Omental fat pad (tissue), 4 donors: ENCODE results near the gene NDST3. TPM values are rescaled to one million over a fixed set of nuclear protein-coding genes. Genes with fewer than 3 reads are reported as not detected.
A peak's percentile ranks its signal among the peaks of the same experiment; 100 is the strongest.

Experiments
- ATAC-seq: fragments of 150-250 bp; one replicate; pipeline ENCODE4 v1.9.1; 2016; ENCODE audit warnings: mild to moderate bottlenecking, moderate library complexity; ENCODE audit not compliant: low FRiP score
- DNase-seq: peaks from one replicate; pipeline ENCODE4 v3.0.0-alpha.2; 2019; ENCODE audit warnings: low spot score
- total RNA-seq, 4 donors: library from RNA; depleted of rRNA; stranded (reverse); fragments of >200 nt; gene quantifications; one replicate each; pipeline ENCODE4 v1.1.0, GENCODE V29; 2016
- TF ChIP-seq, protein P1 (sequence below), 3 donors: fragments of 450-650 bp; IDR thresholded peaks; one replicate each; pipeline ENCODE4 v1.5.1; 2016 to 2017; ENCODE audit warnings: antibody characterized with exemption in 3 of 3, mild to moderate bottlenecking in 3 of 3, moderate library complexity in 2 of 3

NDST3 gene
- total RNA-seq, 4 donors from 2014 or later, result not detected

DNA sequence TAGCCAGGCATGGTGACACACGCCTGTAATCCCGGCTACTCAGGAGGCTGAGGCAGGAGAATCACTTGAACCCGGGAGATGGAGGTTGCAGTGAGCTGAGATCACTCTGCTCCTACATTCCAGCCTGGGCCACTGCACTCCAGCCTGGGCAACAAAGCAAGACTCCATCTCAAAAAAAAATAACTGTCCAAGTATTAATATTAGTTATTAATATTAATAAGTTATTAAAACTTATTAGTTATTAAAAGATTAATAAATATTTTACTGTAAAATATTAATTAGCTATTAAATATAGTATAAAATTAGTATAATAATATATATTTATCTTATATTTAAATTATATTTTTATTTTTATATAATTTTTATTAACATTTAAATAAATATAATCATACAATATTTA is 19.5 kb upstream of the NDST3 start:
- DNase-seq, result no peak
- ATAC-seq, result no peak
- TF ChIP-seq, protein P1, sequence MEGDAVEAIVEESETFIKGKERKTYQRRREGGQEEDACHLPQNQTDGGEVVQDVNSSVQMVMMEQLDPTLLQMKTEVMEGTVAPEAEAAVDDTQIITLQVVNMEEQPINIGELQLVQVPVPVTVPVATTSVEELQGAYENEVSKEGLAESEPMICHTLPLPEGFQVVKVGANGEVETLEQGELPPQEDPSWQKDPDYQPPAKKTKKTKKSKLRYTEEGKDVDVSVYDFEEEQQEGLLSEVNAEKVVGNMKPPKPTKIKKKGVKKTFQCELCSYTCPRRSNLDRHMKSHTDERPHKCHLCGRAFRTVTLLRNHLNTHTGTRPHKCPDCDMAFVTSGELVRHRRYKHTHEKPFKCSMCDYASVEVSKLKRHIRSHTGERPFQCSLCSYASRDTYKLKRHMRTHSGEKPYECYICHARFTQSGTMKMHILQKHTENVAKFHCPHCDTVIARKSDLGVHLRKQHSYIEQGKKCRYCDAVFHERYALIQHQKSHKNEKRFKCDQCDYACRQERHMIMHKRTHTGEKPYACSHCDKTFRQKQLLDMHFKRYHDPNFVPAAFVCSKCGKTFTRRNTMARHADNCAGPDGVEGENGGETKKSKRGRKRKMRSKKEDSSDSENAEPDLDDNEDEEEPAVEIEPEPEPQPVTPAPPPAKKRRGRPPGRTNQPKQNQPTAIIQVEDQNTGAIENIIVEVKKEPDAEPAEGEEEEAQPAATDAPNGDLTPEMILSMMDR (IDR thresholded peaks at IDR 0.05), result no peak

DNA sequence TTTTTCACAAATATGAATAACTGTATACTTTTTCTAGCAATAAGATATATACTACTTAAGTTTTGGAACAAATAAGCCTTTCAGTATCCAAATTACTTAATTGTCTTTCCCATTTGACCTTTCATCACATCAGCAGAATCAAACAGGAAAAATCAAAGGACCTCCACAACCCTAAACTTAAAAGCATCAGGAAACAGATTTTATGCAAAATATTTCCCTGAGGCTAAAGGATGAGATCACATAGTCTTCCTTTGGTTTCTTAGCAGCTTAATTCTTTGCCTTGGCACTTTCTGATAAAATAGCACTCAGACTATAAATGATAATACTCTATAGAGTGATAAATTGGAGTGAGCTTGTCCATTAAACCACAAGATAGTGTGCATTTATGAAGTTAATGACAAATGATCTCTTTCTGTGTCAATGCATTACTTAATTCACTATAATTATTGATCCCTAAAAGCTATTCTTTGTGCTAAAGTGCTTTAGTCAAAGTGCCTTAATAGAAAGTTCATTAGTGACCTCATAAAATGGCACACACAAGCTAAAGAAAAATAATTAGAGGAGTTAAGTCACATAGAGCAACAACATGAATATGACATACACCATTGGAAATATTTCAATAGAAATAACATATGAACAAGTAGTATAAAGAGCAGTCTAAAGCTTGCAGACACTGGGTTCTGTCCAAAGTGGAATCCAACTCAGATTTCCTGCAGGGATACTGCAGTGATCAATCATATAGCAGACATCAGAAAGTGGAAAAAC is 15.7 kb upstream of the NDST3 start:
- DNase-seq (no peak), ATAC-seq (no peak)
- TF ChIP-seq, protein P1 (IDR thresholded peaks at IDR 0.05), result no peak

DNA sequence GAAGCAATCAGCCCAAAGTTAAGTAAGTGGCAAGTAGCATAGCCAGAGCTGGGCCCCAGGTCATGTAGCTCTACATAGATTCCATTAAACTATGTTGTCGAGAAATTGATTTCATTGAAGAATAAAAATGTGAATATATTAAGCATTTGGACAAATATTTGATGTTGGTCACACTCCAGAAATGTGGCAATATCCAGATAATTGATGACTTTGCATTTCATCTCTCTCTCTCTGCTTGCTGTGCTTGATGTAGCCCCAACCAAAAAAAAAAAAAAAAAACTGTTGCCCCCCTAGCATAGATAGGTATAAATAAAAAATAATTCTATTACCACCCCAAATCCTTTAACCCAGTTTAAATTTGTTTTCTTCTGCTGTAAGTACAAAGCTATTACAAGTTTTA is 7.5 kb upstream of the NDST3 start:
- DNase-seq, result no peak
- TF ChIP-seq, protein P1 (IDR thresholded peaks at IDR 0.05), result no peak
- no peak for ATAC-seq

DNA sequence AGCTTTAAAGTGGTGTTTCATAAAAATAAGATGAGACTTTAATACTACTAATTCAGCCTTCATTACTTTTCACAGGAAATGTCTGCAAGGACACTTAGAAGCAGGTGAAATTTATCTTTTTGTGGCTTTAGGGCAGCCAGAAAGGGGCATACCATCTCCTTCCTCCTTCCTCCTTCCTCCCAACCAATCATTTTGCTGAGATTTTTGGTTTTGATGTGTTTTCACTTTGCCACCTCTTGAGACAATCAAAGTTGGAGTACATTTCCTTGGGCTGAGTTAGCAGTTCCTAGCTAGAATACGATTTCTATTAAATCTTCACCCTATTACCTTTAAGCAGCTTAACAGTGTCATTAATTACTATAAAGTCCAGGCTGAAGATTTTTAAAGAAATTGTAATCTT is 5.1 kb upstream of the NDST3 start:
- TF ChIP-seq, protein P1 (IDR thresholded peaks at IDR 0.05), result no peak
- DNase-seq, result no peak
- no peak for ATAC-seq

DNA sequence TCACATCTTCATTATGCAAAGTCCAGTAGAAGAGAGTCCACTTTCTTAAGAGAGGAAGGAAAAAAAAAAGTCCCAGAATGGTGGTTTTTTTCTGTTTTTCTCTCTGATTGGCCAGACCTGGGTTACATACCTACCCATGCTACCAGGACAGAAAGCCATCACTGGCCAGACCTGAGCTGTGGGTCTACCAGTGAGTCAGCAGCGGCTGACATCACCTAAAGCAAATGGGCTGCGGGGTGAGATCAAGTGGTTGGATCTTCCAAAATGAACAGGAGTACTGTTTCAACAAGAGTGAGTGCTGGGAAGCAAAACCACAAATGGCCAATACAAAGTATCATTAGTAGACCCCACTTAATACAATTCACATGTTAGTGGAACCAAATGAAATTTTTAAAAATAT is 1.6 kb upstream of the NDST3 start:
- DNase-seq, result no peak
- peak; percentile 46 for ATAC-seq
- TF ChIP-seq, protein P1 (IDR thresholded peaks at IDR 0.05), result no peak

DNA sequence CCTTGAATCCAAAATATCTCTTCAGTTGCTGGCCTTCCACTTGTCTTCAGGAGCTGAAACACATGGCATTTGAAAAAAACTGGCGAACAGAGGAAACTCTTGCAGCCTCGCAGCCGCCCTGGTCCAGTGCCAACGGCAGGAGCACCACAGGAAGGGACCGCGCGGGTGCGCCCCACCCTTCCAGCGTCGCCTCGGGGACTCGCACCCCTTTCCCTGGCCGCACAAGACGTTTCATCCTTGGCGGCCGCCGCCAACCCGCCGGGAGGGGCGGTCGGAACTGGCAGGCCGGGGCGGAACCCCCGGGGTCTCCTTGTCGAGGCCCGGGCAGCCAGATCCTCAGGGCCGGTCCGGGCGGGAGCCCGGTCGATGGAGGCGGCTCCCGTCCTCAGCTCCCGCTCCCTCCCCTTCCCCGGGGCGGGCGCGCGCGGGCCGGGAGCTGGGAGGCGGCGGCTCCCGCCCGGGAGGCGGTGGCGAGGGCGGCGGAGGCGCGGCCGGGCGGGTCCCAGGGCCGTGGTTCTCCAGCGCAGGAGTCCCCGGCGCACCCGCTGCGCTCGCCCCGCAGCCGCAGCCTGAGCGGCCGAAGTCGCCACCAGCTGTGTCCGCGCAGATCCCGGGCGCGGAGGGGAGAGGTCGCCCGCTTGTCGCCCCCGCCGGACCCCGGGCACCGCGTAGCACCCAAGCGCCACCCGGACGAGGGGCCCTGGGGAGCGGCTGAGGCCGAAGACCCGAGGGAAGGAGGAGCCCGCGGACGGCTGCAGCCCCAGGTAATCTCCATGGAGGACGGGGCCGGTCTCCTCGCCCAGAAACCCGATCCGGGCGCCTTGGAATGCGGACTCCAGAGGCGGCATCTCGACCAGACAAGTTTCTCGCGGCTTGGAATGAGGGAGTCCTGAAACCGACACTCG is 886 bp upstream of the NDST3 start:
- TF ChIP-seq, protein P1 (IDR thresholded peaks at IDR 0.05), result no peak
- no peak for DNase-seq
- ATAC-seq, result peak; percentile 67
